Measurements from ENCODE around the gene AKNA.

DNA sequence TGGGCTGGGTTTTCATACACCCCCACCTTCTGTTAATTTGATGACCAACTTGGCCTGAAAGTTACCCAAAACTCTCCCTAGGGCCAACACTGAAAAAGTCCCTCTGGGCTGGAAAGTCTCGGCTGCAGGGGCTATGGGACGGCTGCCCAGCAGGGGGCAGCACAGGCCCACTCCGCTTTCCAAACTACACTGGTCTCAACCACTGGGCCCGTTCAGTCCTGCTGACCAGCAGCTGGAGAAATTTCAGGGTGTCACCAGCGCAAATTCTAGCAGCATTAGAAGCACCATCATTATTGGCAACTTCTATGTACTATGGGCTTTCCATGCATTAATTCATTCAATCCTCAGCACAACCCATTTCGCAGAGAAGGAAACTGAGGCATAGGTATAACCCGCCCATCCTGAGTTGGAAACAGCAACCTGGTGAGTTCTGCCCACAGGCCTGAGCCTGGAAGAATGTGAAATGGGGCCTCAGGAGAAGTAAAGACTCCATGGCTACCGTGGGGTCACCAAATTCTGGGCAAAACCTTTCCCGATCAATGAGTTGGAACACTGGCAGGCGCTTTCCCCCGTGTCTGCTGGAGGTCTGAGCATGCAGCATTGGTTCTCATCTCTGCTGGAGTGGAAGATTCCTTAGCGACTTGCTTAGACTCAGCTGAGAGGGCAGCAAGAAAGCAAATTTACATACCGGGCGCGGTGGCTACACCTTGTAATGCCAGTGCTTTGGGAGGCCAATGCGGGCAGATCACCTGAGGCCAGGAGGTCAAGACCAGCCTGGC, 48.5 kb downstream of the AKNA start:
- no peak for TF ChIP-seq POLR2AphosphoS5 (IDR thresholded peaks at IDR 0.05; ENCODE audit: low read depth, low read length)
- no peak for TF ChIP-seq POLR2A (IDR thresholded peaks at IDR 0.05; ENCODE audit: low read depth, low read length)
- TF ChIP-seq TAF1 (IDR thresholded peaks at IDR 0.05; ENCODE audit: low read depth, low read length) = no peak
- no peak for TF ChIP-seq PAX5 (IDR thresholded peaks at IDR 0.05; ENCODE audit: insufficient read depth, low read length, severe bottlenecking)
- no peak for TF ChIP-seq SPI1 (IDR thresholded peaks at IDR 0.05; ENCODE audit: low read depth, low read length)
- TF ChIP-seq POU2F2 (IDR thresholded peaks at IDR 0.05; ENCODE audit: low read depth, low read length) = no peak
